Epithelial cell of esophagus (primary cell): Measurements from ENCODE around the gene LIMA1.
"Not testable (repeated sequence)": the region's sequence is repeated elsewhere in the genome, so short reads cannot be mapped to it uniquely, and the experiment has no call there.

Experiments used
- DNase-seq: peaks from one replicate; pipeline ENCODE4 v3.0.0; 2010; ENCODE audit warnings: low read depth
- H3K4me3 ChIP-seq: 2 replicates; pipeline ENCODE4 v1.5.1; 2011; ENCODE audit warnings: mild to moderate bottlenecking, low read length, control low read depth
- TF ChIP-seq, protein P1 (sequence below): IDR thresholded peaks from 2 replicates; pipeline ENCODE4 v1.5.1; 2011; ENCODE audit warnings: low read depth, mild to moderate bottlenecking, low read length, control low read depth, inconsistent platforms; ENCODE audit not compliant: insufficient read depth; ENCODE audit errors: missing control alignments

The LIMA1 gene

DNA sequence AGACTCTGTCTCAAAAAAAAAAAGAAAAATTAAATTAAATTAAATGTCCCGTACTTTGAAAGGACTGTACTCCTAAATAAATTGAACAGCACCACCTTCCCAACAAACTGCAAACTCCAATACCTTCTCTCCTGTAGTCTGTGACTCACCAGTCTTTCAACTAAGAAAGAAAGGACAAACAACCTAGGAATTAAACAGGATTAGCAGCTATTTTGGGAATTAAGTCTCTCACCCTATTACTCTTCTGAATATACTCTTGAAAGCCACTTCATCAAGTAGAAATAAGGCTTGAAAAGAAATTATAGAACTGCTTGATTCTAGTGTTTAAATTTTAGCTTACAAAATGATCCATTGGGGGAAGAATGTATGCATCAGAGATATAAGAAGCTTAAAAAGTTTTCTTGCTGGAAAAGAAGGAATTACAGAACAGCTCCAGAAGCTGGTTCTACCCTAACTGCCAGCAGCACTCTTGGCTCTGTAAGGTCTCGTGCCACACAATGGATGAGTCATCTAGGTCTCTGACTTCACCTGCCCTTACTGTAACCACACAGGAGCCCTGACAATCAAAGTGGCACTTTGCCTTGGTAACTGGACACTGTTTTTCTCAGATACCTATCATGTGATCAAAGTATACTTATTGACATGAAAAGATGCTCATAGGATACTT, 59.2 kb downstream of the LIMA1 start:
- peak; percentile 77 for DNase-seq
- TF ChIP-seq, protein P1, sequence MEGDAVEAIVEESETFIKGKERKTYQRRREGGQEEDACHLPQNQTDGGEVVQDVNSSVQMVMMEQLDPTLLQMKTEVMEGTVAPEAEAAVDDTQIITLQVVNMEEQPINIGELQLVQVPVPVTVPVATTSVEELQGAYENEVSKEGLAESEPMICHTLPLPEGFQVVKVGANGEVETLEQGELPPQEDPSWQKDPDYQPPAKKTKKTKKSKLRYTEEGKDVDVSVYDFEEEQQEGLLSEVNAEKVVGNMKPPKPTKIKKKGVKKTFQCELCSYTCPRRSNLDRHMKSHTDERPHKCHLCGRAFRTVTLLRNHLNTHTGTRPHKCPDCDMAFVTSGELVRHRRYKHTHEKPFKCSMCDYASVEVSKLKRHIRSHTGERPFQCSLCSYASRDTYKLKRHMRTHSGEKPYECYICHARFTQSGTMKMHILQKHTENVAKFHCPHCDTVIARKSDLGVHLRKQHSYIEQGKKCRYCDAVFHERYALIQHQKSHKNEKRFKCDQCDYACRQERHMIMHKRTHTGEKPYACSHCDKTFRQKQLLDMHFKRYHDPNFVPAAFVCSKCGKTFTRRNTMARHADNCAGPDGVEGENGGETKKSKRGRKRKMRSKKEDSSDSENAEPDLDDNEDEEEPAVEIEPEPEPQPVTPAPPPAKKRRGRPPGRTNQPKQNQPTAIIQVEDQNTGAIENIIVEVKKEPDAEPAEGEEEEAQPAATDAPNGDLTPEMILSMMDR, result no peak
- H3K4me3 ChIP-seq, result no peak overlapping the region

DNA sequence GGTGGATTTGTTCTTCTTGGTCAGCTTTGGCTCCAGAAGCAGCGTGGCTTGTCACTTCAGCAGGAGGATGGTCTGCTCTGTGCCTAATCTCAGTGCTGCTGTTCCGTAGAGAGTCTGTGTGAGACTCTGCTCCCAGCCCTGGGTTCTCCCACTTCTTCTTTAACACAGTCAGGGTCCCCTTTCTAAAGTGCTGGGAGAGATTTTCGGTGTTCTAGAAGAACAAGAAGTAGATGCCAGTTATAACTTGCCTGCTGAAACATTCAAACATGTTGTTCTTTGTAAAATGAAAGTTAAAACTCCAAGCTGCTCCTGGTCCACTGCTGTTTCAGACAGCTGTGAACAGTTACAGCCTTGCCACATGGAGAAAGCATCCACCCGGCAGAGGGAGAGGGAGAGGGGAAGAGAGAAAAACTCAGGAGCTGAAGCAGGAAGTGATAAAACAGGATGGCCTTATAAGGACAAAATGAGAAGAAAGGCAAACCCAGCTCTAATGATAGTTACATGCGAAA, 61.0 kb downstream of the LIMA1 start:
- peak overlapping the region; percentile 80 for H3K4me3 ChIP-seq
- TF ChIP-seq, protein P1, result peak; percentile 54
- peak; percentile 86 for DNase-seq

DNA sequence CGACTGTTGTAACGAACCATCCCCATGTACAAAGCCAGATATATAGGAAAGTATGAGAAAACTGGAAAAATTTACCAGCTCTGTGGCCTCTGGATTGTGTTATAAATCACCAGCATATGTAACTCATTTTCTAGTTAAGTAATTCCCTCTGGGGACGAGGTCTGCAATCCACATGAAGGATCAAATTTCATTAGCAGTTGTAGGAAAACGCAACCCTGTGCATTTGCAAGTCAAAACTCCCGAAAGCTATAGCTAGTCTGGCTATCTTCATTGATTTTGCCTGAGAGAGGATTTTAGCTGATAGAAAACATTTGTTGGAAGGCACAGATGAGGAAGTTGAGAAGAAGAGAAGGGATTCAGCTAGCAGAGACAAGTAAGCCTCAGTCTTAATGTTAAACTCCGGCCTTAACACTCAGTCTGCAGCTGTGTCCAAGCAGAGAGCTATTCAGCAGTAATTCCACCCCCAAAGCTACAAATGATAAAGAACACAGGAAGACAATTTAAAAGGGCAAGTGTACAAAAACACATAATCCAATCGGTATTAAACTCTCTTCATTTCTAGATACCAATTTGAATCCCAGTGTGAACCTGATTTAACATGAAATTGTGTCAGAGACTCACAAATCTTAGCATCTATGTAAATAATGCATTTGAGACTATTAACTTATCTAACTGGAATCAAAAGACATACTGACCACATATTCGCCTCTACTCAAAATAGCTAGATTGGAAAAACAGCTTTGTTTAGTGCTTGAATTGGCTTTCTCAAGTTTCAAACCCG, 61.9 kb downstream of the LIMA1 start:
- peak; percentile 71 for DNase-seq
- TF ChIP-seq, protein P1, result no peak
- H3K4me3 ChIP-seq, result peak overlapping the region; percentile 80

GRCh38 chr12:50220363-50220995, 62.8 kb downstream of the LIMA1 start:
- TF ChIP-seq, protein P1, result no peak
- H3K4me3 ChIP-seq, result peak overlapping the region; percentile 80

GRCh38 chr12:50219544-50219943, 63.8 kb downstream of the LIMA1 start:
- TF ChIP-seq, protein P1, result no peak
- H3K4me3 ChIP-seq, result peak overlapping the region; percentile 80

More at GRCh38 chr12:50220363-50220995, 62.8 kb downstream of the LIMA1 start:
- peak; percentile 98 for DNase-seq

GRCh38 chr12:50219001-50219400, 64.3 kb downstream of the LIMA1 start:
- not testable (repeated sequence) for H3K4me3 ChIP-seq, DNase-seq

More at GRCh38 chr12:50219544-50219943, 63.8 kb downstream of the LIMA1 start:
- DNase-seq, result no peak

GRCh38 chr12:50218386-50218785, 64.9 kb downstream of the LIMA1 start:
- H3K4me3 ChIP-seq, result no peak overlapping the region

More at GRCh38 chr12:50218386-50218785, 64.9 kb downstream of the LIMA1 start:
- TF ChIP-seq, protein P1, result no peak
- peak; percentile 96 for DNase-seq
